Uterus (tissue), 2 donors: ENCODE measurements around the gene IKBKE.

Experiments used
- CTCF ChIP-seq, 4 experiments: fragments of 200-600 bp in 2 of 4; fragments of 450-650 bp in 2 of 4; sonication (generic) in 2 of 4; IDR thresholded peaks; one replicate each; pipeline ENCODE4 v1.5.1; 2016 to 2019; ENCODE audit warnings: antibody characterized with exemption in 4 of 4, mild to moderate bottlenecking in 2 of 4, moderate library complexity in 1 of 4
- POLR2A ChIP-seq, 2 donors: fragments of 450-650 bp; IDR thresholded peaks; one replicate each; pipeline ENCODE4 v1.6.1; 2016; ENCODE audit warnings: antibody characterized with exemption in 2 of 2, mild to moderate bottlenecking in 1 of 2, moderate library complexity in 1 of 2

GRCh38 chr1:206540044-206540780 is 69.9 kb downstream of the IKBKE start:
- TF ChIP-seq CTCF (IDR thresholded peaks at IDR 0.05) (no peak), POLR2A (IDR thresholded peaks at IDR 0.05) (no peak)
